Stimulated activated CD8-positive, alpha-beta memory T cell treated with anti-CD3 and anti-CD28 coated beads, Interleukin-4, amount 100 ng/mL, for 4 hours (primary cell): ENCODE measurements around the gene SMARCB1.
"Not testable (repeated sequence)": the region's sequence is repeated elsewhere in the genome, so short reads cannot be mapped to it uniquely, and the experiment has no call there.

Experiments
- DNase-seq, 2 donors: peaks; one replicate each; pipeline ENCODE4 v3.0.0-alpha.2; 2020; ENCODE audit warnings: low read depth in 2 of 2, low spot score in 1 of 2

SMARCB1 gene

GRCh38 chr22:23844739-23845202, 58.0 kb downstream of the SMARCB1 start:
- DNase-seq: no peak

- no peak for DNase-seq
Measured at GRCh38 chr22:23845265-23846080, 58.7 kb downstream of the SMARCB1 start.

GRCh38 chr22:23846081-23846469, 59.3 kb downstream of the SMARCB1 start:
- no peak for DNase-seq

GRCh38 chr22:23847310-23847920, 60.6 kb downstream of the SMARCB1 start:
- no peak for DNase-seq

- no peak for DNase-seq
Measured at GRCh38 chr22:23847991-23848864, 61.5 kb downstream of the SMARCB1 start.

- DNase-seq: peak; percentile 53 to 69
Measured at GRCh38 chr22:23849009-23850006, 62.5 kb downstream of the SMARCB1 start.

GRCh38 chr22:23850136-23850611, 63.4 kb downstream of the SMARCB1 start:
- DNase-seq: no peak

- DNase-seq: no peak
Measured at GRCh38 chr22:23856721-23857605, 70.2 kb downstream of the SMARCB1 start.

- DNase-seq: peak; percentile 71 to 88
Measured at GRCh38 chr22:23857606-23858483, 71.1 kb downstream of the SMARCB1 start, which contains the start of gene SLC2A11. Gene SLC2A11 (plus strand): TSS chr22:23857875. CDS start chr22:23858000, 125 bp downstream.

- no peak for DNase-seq
Measured at GRCh38 chr22:23858484-23858815, 71.7 kb downstream of the SMARCB1 start.

GRCh38 chr22:23859201-23859600, 72.4 kb downstream of the SMARCB1 start:
- no peak for DNase-seq

- DNase-seq: not testable (repeated sequence)
Measured at GRCh38 chr22:23860187-23860586, 73.4 kb downstream of the SMARCB1 start.

GRCh38 chr22:23862103-23862502, 75.3 kb downstream of the SMARCB1 start:
- DNase-seq: no peak

GRCh38 chr22:23864499-23865154, 77.9 kb downstream of the SMARCB1 start:
- DNase-seq: not testable (repeated sequence)

- DNase-seq: no peak
Measured at GRCh38 chr22:23868580-23868979, 81.8 kb downstream of the SMARCB1 start.

GRCh38 chr22:23874871-23875270, 88.1 kb downstream of the SMARCB1 start:
- no peak for DNase-seq

- no peak for DNase-seq
Measured at GRCh38 chr22:23875801-23876200, 89.0 kb downstream of the SMARCB1 start.

- no peak for DNase-seq
Measured at GRCh38 chr22:23877566-23877965, 90.8 kb downstream of the SMARCB1 start.
